HG02884 (cell line): ENCODE results near the gene ACSF2.
"Not testable (repeated sequence)": the region's sequence is repeated elsewhere in the genome, so short reads cannot be mapped to it uniquely, and the experiment has no call there.

Source experiments
- ATAC-seq: cut with Tn5 transposase; IDR thresholded peaks from one replicate; pipeline ENCODE4 v1.9.1; 2021; ENCODE audit warnings: mild to moderate bottlenecking, moderate library complexity; ENCODE audit not compliant: unreplicated experiment

The ACSF2 gene

GRCh38 chr17:50475775-50476544 is 49.9 kb downstream of the ACSF2 start:
- ATAC-seq, result not testable (repeated sequence)

- ATAC-seq, result no peak
Measured at GRCh38 chr17:50476545-50477315, 50.7 kb downstream of the ACSF2 start.

- no peak for ATAC-seq
Measured at GRCh38 chr17:50477976-50478375, 52.0 kb downstream of the ACSF2 start.

GRCh38 chr17:50478391-50479381 is 52.7 kb downstream of the ACSF2 start, which contains the start of gene RSAD1:
Gene RSAD1 (plus strand): TSS chr17:50478860. CDS start chr17:50478885, 25 bp downstream.
- ATAC-seq, result peak; percentile 84

GRCh38 chr17:50479522-50480141 is 53.6 kb downstream of the ACSF2 start:
- ATAC-seq, result no peak

DNA sequence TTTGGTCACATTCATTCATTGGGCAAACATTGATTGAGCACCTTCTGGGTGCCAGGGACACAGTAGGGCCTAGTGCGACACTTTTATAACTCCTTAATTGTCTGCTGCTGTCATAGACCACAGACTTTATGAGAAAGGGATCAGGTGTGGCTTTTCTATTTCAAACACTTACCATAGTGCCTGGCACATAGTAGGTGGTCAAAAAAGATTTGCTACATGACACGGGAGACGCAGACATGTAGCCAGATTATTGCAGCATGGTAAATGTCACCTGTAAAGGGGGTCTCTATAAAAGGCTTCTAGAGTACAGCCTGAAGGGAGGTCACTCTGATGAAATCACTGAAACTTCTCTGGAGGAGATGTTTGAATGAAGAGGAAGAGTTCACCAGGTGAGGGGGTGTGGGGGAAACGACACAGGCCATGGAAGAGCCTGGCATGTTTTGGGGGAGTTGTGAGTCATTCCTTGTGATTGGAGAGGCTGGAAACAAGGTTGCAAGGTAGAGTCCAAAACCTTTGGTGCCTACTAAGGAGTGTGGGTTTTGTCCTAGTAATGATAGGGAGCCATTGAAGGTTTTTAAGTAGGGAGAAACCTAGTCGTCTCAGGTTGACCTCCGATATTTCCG is 54.2 kb downstream of the ACSF2 start:
- ATAC-seq, result no peak

- no peak for ATAC-seq
Measured at GRCh38 chr17:50480854-50481490, 55.0 kb downstream of the ACSF2 start.

GRCh38 chr17:50481648-50482047 is 55.6 kb downstream of the ACSF2 start:
- no peak for ATAC-seq

- ATAC-seq, result no peak
Measured at GRCh38 chr17:50482110-50482509, 56.1 kb downstream of the ACSF2 start.

- ATAC-seq, result no peak
Measured at GRCh38 chr17:50482516-50482915, 56.5 kb downstream of the ACSF2 start.

GRCh38 chr17:50483266-50483665 is 57.2 kb downstream of the ACSF2 start:
- no peak for ATAC-seq

DNA sequence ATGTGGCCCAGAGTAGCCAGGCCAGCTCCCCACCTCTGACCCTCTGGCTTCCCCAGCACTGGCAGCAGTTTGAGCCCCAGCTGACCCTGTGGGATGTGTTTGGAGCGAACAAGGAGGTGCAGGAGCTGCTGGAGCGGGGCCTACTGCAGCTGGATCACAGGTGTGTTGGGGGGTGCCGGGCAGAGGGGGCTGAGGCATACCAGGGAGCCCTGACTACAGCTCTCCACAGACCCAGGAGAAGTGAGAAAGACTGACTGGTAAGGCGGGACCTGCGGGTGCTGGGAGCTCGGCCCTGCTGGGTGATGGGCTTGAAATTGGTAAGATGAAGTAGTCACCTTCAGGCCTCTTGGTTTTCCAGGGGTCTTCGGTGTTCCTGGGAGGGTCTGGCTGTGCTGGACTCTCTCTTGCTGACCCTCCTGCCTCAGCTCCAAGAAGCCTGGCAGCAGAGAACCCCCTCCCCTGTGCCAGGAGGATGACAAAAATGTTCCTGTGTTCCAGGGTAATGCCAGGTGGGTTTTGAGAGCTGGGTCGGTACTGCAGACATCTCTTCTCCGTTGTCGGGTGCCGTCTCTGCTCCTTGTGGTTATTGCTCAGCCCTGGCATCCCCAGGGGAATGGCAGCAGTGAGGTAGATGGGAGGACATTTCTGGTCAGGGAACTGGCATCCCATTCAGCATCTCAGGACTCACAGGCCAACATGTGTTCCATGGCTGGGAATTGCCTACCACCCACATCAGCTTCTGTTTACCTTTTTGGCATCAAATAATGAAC is 58.6 kb downstream of the ACSF2 start:
- ATAC-seq, result no peak

DNA sequence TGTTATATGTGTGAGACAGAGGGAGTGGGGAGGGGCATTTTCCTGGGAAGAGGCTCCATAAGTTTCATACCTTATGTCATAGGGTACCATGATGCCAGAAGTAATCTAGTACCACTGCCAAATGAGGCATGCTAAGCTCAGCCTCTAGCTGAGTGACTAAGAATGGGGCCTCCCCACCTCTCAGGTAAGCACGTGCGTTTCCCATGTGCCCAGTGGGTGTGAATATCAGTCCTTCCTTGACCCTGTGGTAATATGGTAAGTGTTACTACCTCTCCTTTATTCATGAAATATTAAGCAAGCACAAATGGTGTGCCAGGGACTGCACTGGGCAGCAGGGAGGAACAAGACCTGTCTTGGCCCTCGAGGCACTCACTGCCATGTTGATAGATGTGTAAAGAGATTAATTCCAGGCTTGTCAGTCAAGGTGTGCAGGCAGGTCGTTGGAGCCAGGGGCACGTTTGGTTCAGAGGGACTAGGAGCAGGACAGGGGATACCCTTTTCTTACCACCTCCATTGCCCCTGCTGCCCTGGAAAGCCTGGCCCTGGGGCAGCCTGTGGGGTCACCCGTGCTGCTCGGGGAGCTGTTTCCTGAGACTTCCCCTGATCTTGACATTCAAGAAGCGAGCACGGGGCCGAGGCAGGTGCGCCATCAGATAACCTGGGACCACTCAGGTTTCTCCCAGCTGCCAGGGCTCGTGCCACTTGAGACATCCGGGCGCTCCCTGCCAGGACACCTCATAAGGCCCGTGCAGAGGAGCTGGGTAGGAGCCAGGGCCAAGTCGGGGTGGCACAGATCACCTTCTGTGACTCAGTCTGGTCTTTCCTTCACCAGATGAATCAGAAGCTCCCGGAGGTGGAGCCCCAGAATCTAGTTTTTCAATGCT is 61.4 kb downstream of the ACSF2 start:
- no peak for ATAC-seq

DNA sequence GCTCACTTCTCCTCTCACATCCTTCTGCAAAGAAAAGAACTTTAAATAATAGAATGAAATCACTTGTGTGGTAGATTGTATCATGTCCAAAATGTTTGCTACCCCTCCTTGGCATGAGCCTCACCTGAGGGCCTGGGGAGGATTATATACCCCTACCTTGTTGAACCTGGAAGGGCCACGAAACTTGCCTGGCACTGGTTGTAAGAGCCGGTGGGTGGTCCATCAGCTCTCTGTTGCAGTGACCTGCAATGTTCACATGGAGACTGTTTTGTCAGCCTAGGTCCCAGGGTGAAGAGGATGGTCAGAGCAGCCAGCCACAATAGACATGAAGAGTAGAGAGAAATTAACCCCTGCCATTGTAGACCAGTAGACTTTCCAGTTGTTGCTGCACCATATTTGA is 62.9 kb downstream of the ACSF2 start:
- ATAC-seq, result no peak

DNA sequence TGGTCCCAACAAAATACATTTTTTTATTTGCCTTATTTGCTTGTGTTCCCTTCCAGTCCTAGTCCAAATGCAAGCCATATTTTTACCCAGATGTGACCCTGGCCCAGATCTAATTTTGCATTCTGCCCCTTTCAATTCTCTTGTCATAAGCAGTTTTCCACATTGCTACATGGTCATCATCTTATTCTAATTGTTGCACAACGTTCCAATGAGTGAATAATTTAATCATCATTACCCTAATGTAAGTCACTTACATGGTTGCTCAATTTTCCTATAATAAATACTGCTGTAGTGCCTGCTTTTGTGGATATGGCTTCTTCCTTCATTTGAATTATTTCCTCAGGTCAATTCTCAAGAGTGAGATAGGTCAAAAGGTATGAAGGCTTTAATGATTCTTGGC is 65.5 kb downstream of the ACSF2 start:
- ATAC-seq, result no peak

- no peak for ATAC-seq
Measured at GRCh38 chr17:50492214-50492613, 66.2 kb downstream of the ACSF2 start.

DNA sequence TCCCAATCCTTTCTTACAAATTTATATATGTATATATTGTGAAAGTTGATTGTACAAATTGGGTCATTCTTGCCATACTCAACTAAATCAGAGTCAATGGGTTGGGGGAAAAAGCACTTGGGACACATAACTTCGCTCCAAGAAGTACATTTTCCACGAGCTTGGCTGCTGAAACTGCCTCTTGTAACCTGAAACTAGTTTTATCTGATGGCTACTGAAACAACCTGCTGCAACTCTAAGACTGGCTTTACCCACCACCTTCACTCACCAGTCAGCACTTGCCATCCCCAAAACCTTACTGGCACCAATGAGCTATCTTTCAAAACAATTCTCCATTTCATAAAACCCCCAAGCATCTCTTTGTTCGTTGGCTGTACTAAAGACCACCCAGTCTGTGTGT is 67.7 kb downstream of the ACSF2 start:
- ATAC-seq, result no peak
